Dedifferentiated amniotic fluid mesenchymal stem cell (primary cell): ENCODE data around the gene GPR87.

Experiments used
- DNase-seq: peaks from one replicate; pipeline ENCODE4 v3.0.0-alpha.2; 2016; ENCODE audit errors: extremely low spot score

The GPR87 gene

DNA sequence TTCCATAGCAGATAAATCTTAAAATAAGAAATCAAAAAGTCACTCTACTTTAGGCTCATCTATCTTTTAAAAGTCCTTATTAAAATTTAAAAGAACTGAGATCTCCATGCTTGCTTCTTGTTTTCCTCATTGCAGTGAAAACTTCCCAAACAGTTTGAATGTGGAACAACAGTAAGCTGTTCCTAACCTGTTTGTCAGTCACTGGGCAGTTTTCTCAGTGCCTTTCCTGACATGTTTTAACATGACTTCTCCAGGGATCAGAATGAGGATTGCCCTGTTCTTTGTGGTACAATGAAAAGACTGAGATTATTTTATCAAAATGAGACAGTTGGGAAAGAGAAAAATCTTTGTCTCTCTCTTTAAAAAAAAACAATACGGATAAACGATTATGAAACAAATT, 774 bp downstream of the GPR87 start:
- no peak for DNase-seq

DNA sequence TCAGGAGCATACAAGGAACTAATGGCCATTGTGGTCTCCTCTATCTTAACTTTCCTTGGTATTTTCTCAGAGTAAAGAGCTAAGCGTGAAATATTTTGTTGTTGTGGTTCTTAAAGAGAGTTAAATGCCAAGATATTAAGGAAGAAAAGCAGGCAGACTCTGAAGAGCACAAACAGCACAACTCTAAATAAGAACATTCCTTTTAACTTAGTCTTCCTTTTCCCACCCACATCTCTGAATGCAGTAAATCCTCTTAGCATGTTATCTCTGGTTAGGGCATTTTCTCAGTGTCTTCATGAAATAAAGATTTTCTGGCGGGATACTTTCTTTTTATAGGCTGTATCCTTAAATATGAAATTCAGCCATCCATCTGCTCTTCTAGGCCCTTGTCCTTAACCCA, 1.5 kb downstream of the GPR87 start:
- DNase-seq, result no peak

DNA sequence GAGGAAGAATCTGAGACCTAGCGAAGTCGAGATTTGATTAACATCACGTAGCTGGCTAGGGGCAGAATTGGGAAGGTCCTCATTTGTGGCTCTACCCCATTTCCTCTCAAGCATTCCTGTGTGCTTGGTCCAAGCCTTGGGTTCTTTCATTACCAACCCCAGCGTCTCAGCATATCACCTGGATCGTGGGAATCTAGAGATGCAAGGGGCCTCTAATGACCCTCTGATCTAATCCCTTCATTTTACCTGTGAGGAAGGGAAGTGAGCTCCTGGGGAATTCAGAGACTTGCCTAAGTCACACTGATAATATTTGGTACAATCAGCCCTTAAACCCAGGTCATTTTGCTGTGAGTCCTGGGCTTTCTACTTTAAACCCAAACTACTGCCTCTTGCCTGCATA, 2.0 kb downstream of the GPR87 start:
- no peak for DNase-seq

DNA sequence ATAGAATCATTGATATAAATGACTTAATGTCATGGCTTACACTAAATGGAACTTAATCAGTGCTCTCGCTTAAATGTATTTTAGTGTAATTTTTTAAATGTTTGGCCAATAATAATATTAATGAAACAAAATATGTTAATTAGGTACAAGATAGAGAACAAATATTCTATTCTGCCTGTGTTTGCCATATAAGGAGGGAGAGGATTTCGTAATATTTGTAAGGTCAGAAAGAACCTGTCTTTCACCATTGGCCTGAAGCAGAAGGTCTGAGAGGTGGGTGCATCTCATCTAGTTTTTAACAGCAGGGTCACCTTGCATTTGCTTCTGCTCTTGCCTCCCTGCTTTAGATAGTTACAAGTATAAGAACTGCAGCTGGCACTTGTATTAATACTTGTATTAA, 2.5 kb downstream of the GPR87 start:
- DNase-seq, result no peak

DNA sequence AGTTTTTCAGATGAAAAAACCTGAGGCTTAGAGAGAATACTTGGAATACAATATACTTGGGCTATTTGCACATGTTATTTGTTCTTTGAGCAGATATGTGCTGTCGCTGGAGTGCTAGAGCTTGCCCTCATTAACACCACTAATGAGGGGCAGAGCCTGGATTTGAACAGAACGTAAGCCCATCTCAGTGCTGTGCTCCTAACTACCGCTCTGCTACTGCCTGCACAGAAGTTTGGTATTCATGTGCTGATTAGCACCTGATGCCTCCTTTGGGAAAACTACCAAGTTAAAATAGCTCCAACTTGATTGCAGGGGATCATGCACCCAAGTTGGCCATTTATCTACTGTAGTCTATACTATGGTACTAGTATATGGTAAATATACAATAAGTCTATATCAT, 3.6 kb downstream of the GPR87 start:
- DNase-seq, result no peak

DNA sequence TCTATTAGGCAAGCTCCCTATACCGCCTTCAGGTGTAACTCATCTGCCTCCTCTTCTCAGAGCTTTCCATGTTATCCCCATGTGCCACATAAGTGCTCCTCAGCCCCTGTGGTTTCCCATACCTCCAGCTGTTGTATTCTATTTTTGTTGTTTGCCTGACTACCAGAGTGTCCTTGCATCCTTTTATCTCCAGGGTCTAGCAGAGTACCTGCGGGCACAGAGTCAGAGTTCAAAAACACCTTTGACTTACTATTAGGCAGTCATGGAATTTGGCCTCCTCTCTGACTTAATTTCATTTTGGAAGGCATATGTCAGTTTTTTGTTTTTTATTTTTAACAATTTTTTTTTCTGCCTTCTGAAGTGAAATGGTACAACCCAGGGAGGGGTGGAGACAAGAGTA, 7.1 kb downstream of the GPR87 start:
- no peak for DNase-seq

DNA sequence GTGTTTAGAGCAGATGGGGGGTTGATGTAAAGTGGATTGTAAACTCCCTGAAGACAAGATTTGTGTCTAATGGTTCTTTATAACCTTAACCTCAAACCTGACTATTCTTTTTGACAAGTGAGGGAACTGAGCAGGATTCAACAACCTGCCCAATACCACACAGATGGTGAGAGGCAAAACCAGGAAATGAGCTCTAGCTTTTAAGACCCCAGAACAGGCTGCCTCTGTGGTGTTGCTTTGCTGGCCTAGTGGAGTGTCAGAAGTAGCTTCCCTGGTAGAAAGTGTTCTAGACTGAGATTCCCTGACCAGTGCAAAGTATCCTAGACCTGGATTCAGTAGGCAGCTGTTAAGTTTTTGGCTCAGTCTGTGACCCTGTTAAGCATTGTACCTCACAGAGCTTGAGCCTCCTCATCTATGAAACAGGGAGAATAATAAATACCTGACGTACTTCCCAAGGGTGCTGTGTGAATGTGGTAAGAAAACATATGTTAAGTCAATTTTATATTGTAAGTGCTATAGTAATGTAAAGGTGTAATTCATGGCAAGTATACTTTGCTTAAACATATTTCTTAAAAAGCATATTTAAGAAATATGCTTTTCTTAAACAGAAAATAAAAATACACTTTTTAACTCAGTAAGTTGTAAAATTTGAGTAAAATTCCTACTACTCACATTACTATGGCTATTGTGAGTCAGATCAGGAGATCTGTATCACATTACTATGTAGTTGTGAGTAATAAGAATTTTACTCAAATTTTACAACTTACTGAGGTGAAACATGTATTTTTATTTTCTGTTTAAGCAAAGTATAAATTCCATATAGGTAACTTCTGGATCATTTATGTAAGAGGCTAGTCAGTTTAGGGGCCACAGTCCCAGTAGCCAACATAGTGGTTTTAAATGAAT, 8.8 kb downstream of the GPR87 start:
- no peak for DNase-seq

DNA sequence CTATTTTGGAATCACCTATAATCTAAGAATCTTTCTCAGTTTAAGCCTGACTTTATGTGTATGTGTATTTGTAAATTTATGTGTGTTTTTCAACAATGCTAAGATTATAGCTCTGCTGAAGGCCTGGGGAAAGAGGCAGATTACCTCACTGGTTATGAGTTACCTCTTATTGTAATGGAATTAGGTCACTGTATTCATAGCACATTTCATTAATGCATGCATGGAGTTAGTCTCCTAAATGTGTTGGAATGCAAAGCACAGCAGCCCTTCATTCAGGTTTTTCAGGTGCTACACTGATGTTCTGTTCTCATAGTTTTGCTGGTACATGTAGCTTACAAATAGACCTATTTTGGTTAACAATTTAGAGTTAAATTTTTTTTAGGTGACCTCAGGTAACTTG, 9.5 kb downstream of the GPR87 start:
- DNase-seq, result no peak

DNA sequence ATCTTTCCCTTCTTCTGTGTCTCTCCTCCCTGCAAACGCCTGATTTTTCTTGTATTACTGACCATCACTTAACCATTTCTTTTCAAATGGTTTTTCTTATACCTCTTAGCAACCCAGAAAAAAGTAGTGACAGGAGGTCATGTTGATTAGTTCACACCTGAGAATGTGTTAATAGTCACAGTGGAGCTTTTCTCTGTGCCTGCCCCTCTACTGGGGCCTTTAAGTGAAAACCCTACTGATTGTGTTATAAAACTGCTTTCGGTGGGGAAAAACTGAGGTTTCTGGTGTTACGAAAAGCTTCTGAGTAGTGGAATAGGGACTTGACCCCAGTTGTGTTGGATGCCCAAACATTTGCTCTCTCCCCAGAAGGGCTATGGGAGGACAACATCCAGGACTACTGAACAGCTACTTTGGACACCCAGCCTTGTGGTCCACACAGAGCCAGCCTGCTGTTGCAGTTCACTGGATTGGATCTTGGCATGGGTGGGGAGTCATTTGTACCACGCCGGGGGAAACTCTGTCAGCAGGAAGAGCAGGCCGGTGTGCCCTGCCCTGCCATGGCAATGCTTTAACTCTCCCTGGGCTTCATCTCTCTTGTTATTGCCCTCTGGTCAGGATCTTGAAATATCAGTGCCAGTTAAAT, 10.3 kb downstream of the GPR87 start:
- DNase-seq, result no peak

DNA sequence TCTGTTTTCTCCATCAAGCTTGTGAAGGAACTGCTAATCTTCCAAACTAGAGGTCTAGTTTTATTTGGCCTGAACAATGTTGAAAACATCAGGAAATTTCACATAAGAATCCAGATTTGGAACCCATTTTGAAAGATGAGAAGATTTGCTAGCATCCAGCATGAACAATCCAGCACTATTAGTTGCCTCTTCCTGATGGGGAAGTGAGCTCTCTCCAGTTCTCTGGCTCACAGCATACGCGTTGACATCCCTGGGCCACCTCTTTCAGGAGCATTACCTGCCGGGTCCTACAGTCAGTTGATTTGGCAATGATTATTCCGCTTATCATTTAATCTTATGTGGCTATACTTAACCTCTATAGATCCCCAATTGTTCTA, 10.9 kb downstream of the GPR87 start:
- no peak for DNase-seq

DNA sequence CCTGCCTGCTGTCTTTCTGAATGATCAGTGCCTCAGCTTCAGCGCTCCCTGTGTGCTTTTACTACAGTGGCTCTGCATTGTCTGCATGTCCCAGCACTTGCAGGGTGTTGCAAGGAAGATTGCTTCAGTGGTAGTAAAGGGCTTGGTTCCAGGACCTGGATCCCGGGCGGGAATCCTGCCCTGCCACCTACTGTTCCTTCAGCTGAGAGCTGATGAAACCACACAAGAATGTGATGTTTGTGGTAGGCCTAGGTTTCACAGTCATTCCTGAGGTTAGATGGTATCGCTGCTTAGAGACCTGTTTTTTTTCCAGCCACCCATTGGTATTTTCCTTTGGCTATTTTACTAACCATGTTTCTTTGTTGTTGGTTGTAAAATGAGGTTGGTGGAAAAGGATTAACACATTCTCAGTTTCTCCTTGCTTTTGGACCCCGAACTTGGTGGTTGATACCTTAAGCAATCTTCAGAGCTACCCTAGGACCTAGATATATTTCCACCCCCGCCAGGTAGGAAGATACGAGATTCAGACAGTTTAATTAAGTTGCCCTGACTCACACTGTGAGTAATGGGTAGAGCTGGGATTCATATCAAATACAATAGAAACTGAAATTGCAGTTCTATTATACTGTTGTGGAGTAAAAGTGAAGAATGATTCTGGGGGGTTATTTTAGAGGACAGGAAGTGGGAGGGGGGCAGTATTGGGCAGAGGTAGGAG, 11.4 kb downstream of the GPR87 start:
- peak; percentile 90 for DNase-seq

DNA sequence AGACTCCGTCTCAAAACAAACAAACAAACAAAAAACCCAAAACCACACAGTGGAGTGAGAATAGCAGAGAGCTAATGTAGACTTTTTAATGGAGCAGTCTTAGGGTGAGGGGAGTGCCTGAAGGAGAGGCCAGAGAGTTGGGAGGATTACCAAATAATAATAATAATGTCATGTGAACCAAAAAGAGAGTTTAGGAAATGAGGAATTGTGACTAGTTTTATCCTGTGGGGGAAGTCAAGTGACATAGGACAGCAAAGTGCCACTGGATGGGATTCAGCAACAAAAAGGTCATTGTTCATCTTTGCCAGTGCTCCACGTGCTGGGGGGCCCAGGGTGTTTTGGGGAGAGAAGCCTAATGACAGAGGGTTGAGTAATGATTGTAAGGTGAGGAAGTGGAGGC, 12.9 kb downstream of the GPR87 start:
- no peak for DNase-seq

DNA sequence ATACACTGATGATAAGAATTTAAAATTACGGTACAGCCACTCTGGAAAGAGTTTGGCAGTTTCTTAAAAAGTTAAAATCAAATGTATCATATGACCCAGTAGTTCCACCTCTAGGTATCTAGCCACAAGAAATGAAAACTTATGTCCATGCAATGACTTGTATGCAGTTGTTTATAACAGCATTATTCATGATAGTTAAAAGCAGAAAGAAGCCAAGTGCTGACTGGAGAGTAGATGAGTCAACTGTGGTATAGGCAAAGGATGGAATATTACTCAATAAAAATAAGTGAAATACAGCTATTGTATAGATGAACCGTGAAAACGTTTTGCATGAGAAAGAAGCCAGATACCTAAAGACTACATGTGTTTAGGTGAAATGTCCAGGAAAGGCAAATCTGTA, 14.8 kb downstream of the GPR87 start:
- peak; percentile 49 for DNase-seq

DNA sequence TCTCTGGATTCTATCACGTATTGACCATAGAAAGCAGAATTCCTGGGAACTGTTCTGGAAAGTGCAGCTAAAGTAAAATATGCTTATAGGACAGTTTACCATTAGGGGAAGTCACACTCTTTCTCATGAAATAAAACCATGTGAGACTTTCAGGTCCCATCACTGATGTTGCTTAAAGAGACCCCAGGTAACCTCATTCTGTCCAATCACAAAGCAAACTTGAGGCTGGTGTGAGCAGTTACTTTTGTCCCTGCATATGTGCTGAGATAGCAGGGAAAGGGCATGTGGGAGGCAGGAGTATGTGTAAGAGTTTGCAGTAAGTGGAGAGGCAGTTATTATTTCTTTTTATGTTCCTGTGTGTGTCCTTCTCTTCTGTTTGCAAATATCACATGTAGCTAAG, 16.1 kb downstream of the GPR87 start:
- no peak for DNase-seq

DNA sequence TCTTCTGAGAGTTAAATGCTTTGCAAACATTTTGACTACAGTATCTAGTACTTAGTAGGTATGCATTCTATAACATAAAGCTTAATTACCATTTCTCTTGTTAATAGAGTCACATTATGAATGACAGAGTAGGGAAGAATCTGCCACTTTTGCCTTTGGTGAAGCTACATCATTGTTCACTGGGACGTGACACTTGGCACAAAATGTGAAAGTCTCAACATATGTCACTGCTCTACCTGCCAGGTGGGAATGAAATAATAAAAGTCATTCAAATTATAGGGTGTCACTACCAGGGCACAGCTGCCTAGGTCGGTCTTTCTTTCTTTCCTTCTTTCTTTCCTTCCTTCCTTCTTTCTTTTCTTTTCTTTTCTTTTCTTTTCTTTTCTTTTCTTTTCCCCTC, 17.6 kb downstream of the GPR87 start:
- DNase-seq, result no peak

DNA sequence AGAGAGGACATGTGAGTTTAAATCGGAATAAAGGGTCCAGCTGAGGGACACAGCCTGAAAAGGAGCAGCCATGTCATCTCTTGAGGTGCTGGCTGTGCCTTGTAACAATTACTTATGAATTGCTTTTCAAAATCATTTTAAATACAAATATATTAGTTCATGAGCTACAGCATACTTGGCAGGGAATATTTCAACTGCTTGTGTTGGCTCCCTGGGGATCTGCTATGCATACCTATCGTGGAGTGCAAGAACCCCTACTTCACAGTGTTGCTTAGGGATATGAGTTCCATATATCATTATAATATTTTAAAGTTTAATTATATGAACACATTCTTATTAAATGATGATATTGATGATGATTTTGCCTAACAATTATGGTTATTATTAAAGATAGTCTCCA, 19.2 kb downstream of the GPR87 start:
- no peak for DNase-seq

DNA sequence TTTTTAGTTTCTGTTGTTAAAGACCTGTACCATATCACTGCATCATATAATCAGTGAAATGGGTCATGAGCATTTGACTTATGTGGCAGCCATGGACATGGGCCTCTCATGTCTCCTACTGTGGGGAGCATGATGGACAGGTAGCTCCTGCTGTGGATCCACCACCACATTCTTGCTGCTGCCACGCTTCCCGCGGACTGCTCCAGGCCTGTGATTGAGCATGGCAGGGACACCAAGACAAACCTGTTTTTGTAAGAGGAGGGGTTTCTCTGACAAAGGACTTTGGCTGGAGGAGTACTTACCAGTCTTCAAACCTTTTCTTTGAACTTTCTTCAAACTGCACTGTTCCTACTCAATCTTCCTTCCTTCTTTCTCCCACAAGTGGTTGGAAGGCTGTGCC, 20.4 kb downstream of the GPR87 start:
- no peak for DNase-seq

DNA sequence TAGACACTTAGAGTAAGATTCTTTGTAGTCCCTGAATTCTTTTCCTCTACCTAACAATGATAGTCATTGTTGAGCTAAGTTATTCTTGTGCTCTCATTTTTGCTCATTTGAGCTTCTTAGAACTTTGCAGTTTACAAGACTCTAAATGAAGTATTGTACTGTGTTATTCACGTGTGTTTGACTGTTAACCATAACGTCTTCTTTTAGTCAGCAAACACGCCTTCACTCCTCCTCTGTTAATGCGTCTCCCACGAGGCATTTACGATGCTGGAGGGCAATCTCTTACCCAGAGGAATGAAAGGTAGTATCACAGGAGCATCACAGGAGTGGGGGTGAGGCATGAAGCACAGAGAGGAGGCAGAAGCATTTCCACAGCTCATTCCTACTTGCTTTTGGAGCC, 23.5 kb downstream of the GPR87 start:
- no peak for DNase-seq

DNA sequence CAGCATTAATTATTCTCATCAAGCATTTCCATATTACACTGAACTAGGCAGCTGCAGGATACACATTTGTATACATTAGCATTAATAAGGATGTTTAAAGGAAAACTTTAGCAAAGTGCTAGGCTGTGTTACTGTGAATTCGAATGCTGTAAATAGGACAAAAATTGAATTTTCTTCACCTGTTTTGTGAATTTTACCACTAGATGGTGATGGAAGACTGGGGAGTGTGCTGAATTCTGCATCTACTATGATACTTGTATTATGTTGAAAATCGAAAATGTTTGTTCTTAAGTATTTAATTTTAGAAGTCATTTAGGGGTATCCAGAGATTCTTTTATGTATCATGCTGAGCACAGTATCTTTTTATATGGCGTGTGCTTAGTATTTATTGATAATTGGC, 25.9 kb downstream of the GPR87 start:
- peak; percentile 35 for DNase-seq

DNA sequence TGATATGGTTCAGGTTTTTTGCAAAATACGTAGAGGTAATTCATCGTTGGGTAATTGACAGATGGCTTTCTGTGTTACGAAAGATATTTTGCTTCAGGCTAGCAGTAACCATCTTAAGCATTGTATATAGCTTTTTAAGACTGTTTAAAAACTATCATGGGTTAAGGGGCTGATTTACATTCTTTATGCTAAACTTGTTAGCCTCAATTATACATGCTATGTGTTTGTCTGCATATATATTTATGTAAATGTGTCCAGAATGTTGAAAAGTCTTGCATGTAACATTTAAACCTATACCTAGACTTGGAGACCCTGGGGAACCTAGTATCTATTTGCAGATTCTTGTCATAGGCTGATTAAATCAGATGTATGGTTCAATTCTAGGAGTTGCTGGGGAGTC, 27.2 kb downstream of the GPR87 start:
- DNase-seq, result no peak

DNA sequence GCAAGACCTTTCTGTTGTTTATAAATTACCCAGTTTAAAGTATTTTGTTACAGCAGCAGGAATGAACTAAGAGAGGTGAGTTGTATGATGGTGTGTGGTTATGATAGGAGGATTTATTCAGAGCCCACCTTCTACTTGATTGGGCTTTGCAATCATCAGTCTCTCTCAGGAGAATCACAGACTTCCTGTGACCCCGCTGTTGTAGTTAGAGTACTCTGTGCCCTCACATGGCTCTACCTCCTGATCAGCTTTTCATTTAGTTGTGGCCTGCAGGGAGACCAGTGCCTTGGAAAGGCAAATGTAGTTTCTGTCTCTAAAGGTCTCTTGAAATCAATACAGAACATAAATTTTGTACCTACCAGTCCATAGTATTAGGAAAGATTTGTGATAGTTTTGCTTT, 30.7 kb downstream of the GPR87 start:
- DNase-seq, result no peak

DNA sequence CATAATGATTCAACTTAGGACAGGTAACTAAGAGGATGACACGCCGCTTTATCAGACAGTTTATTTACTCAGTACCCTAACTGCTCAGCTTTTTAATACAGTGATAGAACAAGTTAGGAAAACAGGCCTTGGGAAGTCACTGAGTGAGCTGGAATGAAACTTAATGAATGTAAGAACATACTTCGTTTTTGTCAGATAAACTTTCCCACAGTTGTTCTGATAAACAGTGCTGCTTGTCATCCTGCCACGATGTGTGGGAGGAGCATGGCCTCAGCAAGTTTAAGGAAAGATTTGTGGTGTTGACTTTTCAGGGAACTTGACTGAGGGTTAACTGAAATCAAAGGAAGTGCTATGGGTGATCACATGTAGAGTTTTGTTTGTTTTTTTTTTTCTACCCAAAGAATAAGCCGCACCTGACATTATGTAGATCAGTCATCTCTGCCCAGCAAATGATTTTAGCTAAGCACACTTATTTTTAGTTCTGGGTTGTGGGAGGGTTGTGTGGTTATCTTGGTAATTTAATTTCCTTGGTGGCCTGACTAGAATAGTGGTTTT, 32.6 kb downstream of the GPR87 start:
- no peak for DNase-seq

DNA sequence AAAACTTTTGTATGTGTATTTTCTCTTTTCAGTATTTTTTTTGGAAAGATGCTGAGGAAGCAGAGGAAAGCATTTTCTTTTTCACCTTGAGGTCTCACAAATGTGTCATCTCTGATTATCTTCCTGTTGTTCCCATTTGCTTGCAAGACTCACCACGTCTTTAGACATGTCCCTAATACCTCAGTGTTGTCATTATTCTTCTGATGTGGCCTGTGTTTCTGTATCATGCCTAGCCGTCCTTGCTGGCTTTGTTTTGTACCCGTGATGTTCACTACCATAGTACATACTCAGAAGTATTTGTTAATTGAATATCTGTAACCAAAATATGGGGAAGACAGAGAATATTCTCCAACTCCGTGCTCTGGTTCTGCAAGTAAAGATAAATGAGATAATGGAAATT, 33.2 kb downstream of the GPR87 start:
- DNase-seq, result no peak
